Measurements from ENCODE around the gene VCPKMT.

Gene VCPKMT

DNA sequence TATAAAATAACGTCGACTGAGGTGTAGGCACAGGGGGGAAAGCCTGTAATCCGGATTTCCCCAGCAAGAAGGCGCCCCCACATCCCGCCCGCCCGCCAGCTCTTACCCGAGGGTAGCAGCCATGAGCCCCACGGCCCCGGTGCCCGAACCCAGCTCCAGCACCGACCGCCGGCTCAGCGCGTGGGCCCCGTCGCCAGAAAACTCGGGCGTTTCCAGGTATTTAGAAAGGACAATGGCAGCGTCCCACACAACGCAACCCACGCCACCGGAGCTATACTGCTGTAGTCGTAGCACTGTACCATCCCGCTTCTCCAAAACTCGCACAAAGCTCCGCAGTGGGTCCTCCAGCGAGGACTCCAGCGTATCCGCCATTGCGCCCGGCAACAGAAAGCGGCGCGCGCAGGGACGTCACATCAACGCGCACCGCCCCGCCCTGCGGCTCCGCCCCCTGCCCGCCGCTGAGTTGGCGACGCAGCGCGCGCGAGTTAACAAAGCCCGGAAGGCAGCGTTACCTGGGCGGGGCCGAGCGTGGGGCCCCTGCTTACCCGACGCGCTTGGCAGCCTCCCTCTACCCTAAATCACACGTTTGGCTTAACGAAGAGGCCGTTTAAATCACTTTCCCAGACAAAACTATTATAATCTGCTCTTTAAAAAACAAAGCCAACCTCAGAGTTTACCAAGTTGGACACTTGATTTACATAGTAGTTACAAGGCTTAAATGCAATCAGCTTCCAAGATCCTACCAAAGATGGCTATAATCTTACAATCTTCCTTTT lies at the start of gene VCPKMT:
TSS of gene VCPKMT (minus strand) at position 392 of the 776 bp plus-strand sequence. CDS start at position 372, 20 bp downstream.
- peak; percentile 85 for DNase-seq

DNA sequence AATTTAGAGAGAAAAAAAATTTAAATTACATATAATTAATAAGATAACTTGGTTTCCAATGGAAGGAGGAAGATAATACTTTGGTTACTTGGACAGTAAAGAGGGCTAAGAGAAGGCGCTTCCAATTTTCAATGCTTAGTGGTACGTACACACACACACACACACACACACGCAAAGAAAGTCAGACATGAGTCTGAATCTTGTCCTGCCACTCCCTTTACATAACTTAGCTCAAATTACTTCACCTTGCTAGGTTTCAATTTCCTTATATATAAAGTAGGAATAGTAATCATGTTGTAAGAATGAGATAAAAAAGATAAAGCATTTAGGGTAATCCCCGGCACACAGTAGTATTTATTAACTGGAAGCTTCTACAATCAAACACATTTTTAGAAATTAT lies 39.7 kb upstream of the VCPKMT start:
- no peak for DNase-seq

GRCh38 chr14:50148799-50149198 lies 32.4 kb upstream of the VCPKMT start:
- DNase-seq, result no peak

DNA sequence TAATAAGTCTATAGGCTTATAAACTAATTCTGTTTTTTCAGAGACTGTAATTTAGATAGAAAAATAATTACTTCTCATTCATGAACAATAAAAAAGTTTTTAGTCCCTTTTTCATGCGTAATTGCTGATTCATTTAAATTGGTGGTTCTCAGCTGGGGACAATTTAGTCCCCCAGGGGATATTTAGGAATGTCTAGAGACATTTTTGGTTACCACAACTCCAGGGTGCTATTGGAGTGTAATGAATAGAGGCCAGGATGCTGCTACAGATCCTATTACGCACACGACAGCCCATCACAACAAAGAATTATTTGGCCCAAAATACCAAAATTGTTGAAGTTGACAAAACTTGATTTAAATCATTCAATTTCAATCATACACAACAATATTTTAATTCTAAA lies 22.8 kb upstream of the VCPKMT start:
- DNase-seq, result no peak

DNA sequence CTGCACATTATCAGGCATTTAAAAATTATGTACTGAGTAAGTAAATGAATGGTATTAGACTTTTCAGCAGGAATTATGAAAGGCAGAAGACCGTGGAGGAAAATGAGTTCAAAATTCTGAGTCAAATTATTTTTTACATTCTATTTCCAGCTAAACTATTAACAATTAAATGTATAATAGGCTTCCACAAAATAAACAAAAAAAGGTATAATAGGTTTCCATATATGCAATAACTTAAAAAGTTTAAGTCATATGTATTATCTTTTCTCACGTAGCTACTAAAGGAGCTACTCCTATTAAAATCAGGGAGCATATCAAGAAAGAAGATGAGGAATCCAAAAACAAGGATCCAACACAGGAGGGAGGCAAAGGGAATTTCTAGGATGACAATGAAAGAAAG lies 11.4 kb upstream of the VCPKMT start:
- no peak for DNase-seq

DNA sequence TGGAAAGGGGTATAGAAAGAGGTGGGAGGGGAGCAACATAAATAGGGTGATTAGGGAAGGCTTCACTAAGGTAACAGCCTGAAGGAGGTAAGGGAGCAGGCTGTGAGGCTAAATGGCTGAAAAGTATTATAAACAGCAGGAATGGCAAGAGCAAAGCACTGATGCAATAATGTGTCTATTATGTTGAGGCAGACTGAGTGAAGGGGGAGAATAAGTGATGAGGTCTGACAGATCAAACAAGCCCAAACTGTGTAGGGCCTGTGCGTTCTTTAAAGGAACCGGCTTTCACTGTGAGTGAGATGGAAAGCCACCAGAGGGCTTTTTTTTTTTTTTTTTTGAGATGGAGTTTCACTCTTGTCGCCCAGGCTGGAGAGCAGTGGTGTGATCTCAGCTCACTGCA lies 6.7 kb upstream of the VCPKMT start:
- no peak for DNase-seq

DNA sequence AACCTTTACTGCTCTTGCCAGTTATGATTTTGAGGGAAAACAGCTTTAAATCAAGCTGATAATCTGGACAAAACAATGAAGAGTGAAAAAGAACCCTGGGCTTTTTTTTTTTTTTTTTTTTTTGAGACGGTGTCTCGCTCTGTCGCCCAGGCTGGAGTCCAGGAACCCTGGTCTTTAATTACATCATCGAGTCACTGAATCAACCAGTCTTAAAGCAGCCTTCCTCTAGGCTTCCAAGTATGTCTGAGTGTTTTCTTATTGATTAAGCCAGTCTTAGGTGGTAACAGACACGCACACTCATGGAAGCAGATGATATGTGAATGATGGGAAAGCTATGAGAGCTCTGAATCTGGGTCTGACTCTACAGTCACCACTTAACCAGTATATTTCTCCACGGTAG lies 5.9 kb upstream of the VCPKMT start:
- DNase-seq, result no peak

DNA sequence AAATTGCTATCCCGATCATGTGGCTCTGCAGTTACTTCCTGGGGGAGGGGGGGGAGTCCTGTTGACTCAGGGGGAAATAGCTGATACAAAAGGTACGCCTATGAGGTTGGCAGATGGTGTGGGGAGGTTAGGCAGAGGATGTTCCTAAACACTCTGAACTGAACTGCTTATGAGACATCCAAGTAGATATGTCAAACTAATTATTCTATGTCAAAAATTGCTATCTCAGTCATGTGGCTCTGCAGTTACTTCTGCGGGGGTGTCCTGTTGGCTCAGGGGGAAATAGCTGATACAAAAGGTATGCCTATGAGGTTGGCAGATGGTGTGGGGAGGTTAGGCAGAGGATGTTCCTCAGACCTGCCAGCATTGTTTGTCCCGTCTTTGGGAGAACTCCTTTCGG lies 5.1 kb upstream of the VCPKMT start:
- no peak for DNase-seq

- DNase-seq, result no peak
Measured at GRCh38 chr14:50117456-50117855, 1.1 kb upstream of the VCPKMT start.

- no peak for DNase-seq
Measured at GRCh38 chr14:50116966-50117365, 594 bp upstream of the VCPKMT start.

GRCh38 chr14:50113381-50114035 lies 2.9 kb downstream of the VCPKMT start:
- DNase-seq, result no peak

DNA sequence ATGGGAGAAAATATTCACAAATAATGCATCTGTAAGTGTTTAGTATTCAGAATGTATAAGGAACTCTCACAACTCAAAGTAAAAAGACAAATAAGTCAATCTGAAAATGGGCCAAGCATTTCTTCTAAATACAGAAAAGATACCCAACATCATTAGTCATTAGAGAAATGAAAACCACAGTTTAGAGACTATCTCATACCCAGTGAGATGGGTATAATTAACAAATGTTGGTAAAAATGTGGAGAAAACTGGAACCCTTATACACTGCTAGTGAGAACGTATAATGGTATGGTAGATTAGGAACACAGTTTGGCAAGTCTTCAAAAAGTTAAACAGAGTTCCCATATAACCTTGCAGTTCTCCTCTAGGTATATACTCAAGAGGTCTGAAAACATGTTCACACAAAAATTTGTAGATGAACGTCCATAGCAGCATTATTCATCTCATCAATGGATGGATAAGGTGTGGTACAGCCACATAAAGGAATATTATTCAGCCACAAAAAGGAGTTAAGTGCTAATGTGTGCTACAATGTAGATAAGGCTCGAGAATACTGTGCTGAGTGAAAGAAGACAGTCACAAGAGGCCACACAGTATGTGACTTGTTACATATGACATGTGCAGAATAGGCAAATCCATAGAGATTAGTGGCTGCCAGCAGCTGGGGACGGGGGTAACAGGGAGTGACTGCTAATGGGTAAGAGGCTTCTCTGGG lies 5.9 kb downstream of the VCPKMT start:
- no peak for DNase-seq

DNA sequence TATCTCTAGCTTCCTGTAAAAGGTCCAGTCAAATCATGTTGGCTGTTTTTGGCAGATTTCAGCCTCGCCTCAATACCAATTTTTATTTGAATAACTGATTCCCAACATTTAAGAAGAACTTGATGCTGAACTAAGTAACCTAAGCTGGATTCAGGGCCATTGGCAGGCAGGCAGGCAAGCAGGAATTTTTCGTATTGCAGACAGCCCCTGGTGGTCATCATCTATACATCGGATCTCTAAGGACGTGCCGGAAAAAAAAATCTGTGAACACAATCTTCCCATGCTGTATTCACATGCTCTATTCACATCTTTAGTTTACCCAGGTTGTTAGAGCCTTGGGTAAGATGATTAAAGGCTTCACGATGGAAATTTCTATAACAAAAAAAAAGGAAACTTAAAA lies 7.0 kb downstream of the VCPKMT start:
- no peak for DNase-seq

GRCh38 chr14:50107850-50108249 lies 8.5 kb downstream of the VCPKMT start:
- DNase-seq, result no peak

DNA sequence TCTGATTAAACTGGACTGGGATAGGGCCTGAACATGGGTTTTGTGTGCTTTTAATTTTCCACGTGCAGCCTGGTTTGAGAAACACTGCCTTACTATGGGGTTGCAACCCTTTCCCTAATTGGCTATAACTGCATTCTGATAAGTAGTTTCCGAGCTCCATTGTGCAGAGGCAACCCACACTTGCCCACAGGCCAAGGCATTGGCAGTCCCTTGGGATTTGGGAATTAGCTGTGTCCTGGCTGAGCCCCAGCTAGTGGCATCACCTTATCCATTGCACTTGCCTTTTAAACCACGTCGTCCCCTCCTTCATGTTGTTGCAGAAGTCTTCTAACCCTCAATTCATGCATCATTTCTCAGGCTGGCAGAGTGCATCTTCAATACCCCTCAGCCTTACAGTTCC lies 10.2 kb downstream of the VCPKMT start:
- no peak for DNase-seq

DNA sequence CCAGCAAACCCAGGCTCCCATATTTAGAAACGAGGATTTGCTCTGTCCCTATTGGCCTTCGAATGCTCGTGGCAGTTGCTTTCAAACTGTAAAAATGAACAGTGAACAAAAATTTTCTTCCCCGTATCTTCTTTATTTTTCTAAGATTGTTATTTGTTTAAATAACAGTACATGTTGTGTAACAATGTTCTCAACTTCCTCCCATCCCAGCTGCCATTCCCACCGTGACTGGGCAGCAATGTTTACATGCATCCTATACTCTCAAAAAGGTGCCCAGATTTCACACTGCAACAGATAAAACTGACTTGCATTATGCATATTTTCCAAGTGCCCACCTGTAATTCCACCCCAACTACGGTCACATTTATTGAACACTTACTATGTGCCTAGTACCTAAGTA lies 12.8 kb downstream of the VCPKMT start:
- no peak for DNase-seq

DNA sequence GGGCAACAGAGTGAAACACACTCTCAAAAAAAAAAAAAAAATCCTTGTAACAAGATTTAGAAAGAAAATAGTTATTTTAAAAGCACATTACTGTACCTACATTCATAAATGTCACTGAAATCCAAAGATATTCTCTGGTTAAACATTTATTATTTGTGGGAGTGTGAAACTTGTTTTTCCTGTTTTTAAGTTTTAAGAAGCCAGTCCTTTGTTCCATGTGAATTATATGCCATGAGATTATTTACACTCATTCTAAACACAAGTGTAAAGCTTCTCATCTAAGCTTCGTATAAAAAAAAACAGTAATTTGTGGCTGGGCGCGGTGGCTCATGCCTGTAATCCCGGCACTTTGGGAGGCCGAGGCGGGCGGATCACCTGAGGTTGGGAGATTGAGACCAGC lies 15.0 kb downstream of the VCPKMT start:
- DNase-seq, result no peak

GRCh38 chr14:50100805-50101204 lies 15.6 kb downstream of the VCPKMT start:
- DNase-seq, result no peak

DNA sequence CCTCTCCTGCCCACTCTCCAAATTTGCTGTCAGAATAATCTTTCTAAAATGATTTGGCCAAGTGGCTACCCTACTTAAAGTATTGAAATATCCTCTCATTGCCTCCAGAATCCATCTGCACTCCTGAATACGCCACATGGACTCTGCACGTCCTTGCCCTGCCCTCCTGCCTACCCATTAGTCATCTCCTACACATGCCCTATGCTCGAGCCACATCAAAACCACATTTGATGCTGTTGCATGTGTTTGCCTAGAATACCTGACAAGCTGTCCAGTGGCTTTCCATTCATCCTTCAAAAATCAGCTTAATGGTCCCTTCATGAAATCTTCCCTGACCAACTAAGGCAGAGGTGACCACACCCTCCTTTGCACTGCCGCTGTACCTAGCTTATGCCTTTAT lies 17.0 kb downstream of the VCPKMT start:
- no peak for DNase-seq

DNA sequence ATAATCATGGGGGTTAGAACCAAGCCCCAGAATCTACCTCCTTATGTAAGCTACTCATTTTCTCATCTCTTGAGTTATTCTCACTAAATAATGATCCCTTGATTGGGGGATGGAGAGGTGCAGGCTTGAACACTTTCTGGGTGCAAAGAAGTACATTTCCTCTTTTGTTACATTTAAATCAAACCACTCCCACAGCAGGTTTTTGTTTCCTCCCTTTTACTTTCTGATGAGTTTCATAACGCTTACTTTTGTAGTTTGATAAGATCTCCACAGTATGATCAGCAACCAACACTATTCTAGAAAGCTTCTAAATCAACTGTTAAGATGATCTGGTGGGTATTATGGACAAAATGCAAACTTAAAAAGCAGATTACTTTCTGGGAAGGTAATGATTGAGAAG lies 20.5 kb downstream of the VCPKMT start:
- no peak for DNase-seq

DNA sequence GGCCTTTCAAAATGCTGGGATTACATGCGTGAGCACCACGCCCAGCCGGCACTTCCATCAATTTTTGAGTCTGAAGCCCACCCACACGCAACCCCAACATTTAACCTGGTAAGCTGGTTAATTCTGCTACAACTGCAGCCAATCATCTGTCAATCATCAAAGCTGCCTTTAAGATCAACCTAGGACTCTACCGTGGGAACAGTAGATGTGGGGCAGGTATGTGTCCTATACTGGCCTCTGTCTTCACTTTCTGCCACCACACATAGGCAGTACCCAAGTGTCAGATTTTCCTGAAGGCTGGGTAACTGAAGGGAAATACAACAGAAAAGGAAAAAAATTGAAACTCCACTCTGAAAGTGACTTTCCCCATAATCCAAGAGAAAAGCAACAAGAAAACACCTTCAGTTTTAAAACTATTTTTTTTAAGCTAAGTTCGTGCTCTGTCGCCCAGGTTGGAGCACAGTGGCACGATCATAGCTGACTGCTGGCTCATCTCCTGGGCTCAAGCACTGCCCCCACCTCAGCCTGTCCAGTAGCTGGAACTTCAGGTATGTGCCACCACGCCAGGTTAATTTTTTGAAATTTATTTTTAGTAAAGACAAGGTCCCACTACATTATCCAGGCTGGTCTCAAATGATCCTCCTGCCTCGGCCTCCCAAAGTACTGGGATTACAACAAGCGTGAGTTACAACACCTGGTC lies 22.2 kb downstream of the VCPKMT start:
- no peak for DNase-seq

GRCh38 chr14:50093496-50093895 lies 22.9 kb downstream of the VCPKMT start:
- DNase-seq, result no peak

DNA sequence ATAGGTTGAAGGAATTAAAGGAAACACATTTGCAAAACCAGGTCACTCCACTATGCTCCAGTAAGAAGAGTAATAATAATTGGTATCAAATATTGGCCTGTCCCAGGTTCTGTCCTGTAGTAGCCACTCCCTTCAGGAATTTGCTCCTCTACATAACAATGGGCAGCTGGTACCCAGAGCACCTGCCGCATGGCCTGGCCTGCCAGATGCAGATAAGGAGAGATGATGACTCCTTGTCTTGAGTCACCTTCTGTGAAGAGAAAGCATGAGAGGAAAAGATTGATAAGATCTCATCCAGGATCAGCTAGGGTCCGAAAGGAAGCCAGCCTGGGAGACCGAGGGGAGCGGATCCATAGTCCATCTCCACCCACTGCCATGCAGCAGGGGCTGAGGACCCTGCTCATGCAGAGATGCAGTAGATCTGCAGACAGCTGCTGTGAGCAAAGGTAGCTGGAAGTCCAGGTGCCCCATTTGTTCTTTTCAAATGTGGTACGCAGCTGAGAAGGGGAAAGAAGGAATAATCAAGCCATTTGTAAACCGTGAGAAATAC lies 24.3 kb downstream of the VCPKMT start:
- DNase-seq, result no peak

Measured in amniotic stem cell (primary cell).